ENCODE data around the gene UVSSA.
"Not testable (repeated sequence)": the region's sequence is repeated elsewhere in the genome, so short reads cannot be mapped to it uniquely, and the experiment has no call there.

Gene UVSSA

GRCh38 chr4:1330761-1331590, 16.0 kb upstream of the UVSSA start:
- no peak for DNase-seq (ENCODE audit: low read depth)

GRCh38 chr4:1331591-1332353, 15.2 kb upstream of the UVSSA start:
- DNase-seq (ENCODE audit: low read depth) = no peak

- no peak for DNase-seq (ENCODE audit: low read depth)
Observed at GRCh38 chr4:1332686-1333085, 14.3 kb upstream of the UVSSA start.

GRCh38 chr4:1333256-1333655, 13.8 kb upstream of the UVSSA start:
- no peak for DNase-seq (ENCODE audit: low read depth)

- not testable (repeated sequence) for DNase-seq (ENCODE audit: low read depth)
Observed at GRCh38 chr4:1333851-1334578, 13.0 kb upstream of the UVSSA start.

GRCh38 chr4:1334579-1334895, 12.5 kb upstream of the UVSSA start:
- DNase-seq (ENCODE audit: low read depth) = no peak

- DNase-seq (ENCODE audit: low read depth) = not testable (repeated sequence)
Observed at GRCh38 chr4:1335193-1335883, 11.7 kb upstream of the UVSSA start.

- DNase-seq (ENCODE audit: low read depth) = no peak
Observed at GRCh38 chr4:1336088-1336491, 10.9 kb upstream of the UVSSA start.

- no peak for DNase-seq (ENCODE audit: low read depth)
Observed at GRCh38 chr4:1337376-1337831, 9.6 kb upstream of the UVSSA start.

- no peak for DNase-seq (ENCODE audit: low read depth)
Observed at GRCh38 chr4:1337951-1338751, 8.9 kb upstream of the UVSSA start.

- DNase-seq (ENCODE audit: low read depth) = no peak
Observed at GRCh38 chr4:1338752-1339414, 8.1 kb upstream of the UVSSA start.

GRCh38 chr4:1339489-1339888, 7.5 kb upstream of the UVSSA start:
- DNase-seq (ENCODE audit: low read depth) = no peak

GRCh38 chr4:1340181-1340747, 6.7 kb upstream of the UVSSA start:
- DNase-seq (ENCODE audit: low read depth) = no peak

GRCh38 chr4:1340861-1341260, 6.1 kb upstream of the UVSSA start:
- DNase-seq (ENCODE audit: low read depth) = no peak

- DNase-seq (ENCODE audit: low read depth) = no peak
Observed at GRCh38 chr4:1342003-1342402, 5.0 kb upstream of the UVSSA start.

GRCh38 chr4:1344696-1345095, 2.3 kb upstream of the UVSSA start:
- DNase-seq (ENCODE audit: low read depth) = no peak

- no peak for DNase-seq (ENCODE audit: low read depth)
Observed at GRCh38 chr4:1345903-1346780, 866 bp upstream of the UVSSA start.

- no peak for DNase-seq (ENCODE audit: low read depth)
Observed at GRCh38 chr4:1347410-1347864, 429 bp downstream of the UVSSA start.

- DNase-seq (ENCODE audit: low read depth) = no peak
Observed at GRCh38 chr4:1348014-1348513, 1.1 kb downstream of the UVSSA start.

Measured in HS-27A (cell line).